H1 (cell line): ENCODE measurements around the gene ENPP3. TPM values are rescaled to one million over a fixed set of nuclear protein-coding genes. Genes with fewer than 3 reads are reported as not detected.

ENCODE experiments used
- CTCF ChIA-PET: fragments of 300-600 bp; sonication (Branson Sonifier 250); formaldehyde crosslinking; loops from one replicate; lab custom pipeline; 2021; ENCODE audit not compliant: partially characterized antibody; lab: Charles Lee
- POLR2A ChIA-PET: fragments of 300-600 bp; sonication (Branson Sonifier 250); formaldehyde crosslinking; loops from one replicate; lab custom pipeline; 2021; ENCODE audit warnings: inconsistent platforms; ENCODE audit not compliant: partially characterized antibody; lab: Charles Lee
- DNase-seq, 2 experiments: peaks; one replicate each; pipeline versions ENCODE4 v3.0.0 to v3.0.0-alpha.2; 2010 to 2022; ENCODE audit warnings: low spot score in 2 of 2, low read depth in 1 of 2, mixed read lengths in 1 of 2
- FAIRE-seq: peaks from 2 replicates; lab custom pipeline; 2011; peaks lifted over from hg19 to GRCh38; lab: Jason Lieb, UNC
- H2AFZ ChIP-seq: 2 replicates; pipeline ENCODE4 v1.8.1; 2012; ENCODE audit warnings: low read length, inconsistent platforms
- H2AK5ac ChIP-seq: 2 replicates; pipeline ENCODE4 v1.6.1; 2013; ENCODE audit warnings: low read depth, low read length
- H2BK120ac ChIP-seq: replicated peaks from 2 replicates; pipeline ENCODE3; 2013; ENCODE audit warnings: low read depth, low read length, inconsistent platforms
- H2BK12ac ChIP-seq: 2 replicates; pipeline ENCODE4 v1.6.1; 2013; ENCODE audit warnings: low read depth, low read length
- H2BK15ac ChIP-seq: 2 replicates; pipeline ENCODE4 v1.6.1; 2013; ENCODE audit warnings: low read length
- H2BK20ac ChIP-seq: 2 replicates; pipeline ENCODE4 v1.6.1; 2013; ENCODE audit warnings: low read length
- H2BK5ac ChIP-seq: 2 replicates; pipeline ENCODE4 v1.6.1; 2013; ENCODE audit warnings: low read depth, low read length
- H3K14ac ChIP-seq: 2 replicates; pipeline ENCODE4 v1.6.1; 2013; ENCODE audit warnings: inconsistent platforms; ENCODE audit not compliant: insufficient read length
- H3K18ac ChIP-seq: 2 replicates; pipeline ENCODE4 v1.6.1; 2013; ENCODE audit warnings: low read length; ENCODE audit errors: extremely low read depth
- H3K23ac ChIP-seq: 2 replicates; pipeline ENCODE4 v1.6.1; 2013; ENCODE audit warnings: inconsistent platforms; ENCODE audit not compliant: insufficient read length
- H3K23me2 ChIP-seq: 2 replicates; pipeline ENCODE4 v1.6.1; 2013; ENCODE audit warnings: low read depth, low read length
- H3K27ac ChIP-seq: 2 replicates; pipeline ENCODE4 v1.6.1; 2011; ENCODE audit warnings: low read depth, low read length, inconsistent platforms
- H3K27me3 ChIP-seq, 4 experiments: replicated peaks in 1 of 4; 1 replicate in 1 of 4; 2 replicates in 3 of 4; pipeline versions ENCODE4 v1.6.1 to v1.8.1; 2011 to 2013; ENCODE audit warnings: low read length in 3 of 4, mild to moderate bottlenecking in 3 of 4, inconsistent platforms in 2 of 4, mixed read lengths in 2 of 4, moderate library complexity in 1 of 4; ENCODE audit not compliant: control insufficient read depth in 3 of 4, insufficient read depth in 3 of 4; ENCODE audit errors: extremely low read depth in 1 of 4
- H3K36me3 ChIP-seq, 4 experiments: 2 replicates each; pipeline versions ENCODE4 v1.6.1 to v1.8.1; 2011 to 2013; ENCODE audit warnings: mild to moderate bottlenecking in 4 of 4, low read length in 3 of 4, moderate library complexity in 2 of 4, control low read depth in 1 of 4, inconsistent platforms in 1 of 4; ENCODE audit not compliant: insufficient read depth in 4 of 4, control insufficient read depth in 2 of 4
- H3K4ac ChIP-seq: replicated peaks from 2 replicates; pipeline ENCODE3; 2013; ENCODE audit warnings: low read length, low read depth, mixed read lengths, inconsistent platforms; ENCODE audit not compliant: insufficient read length
- H3K4me1 ChIP-seq, 4 experiments: replicated peaks in 1 of 4; 1 replicate in 1 of 4; 2 replicates in 3 of 4; pipeline versions ENCODE4 v1.6.1 to v1.8.1; 2011 to 2013; ENCODE audit warnings: low read length in 3 of 4, inconsistent platforms in 2 of 4, mixed read lengths in 1 of 4; ENCODE audit not compliant: insufficient read depth in 4 of 4, control insufficient read depth in 3 of 4
- H3K4me2 ChIP-seq, 2 experiments: 2 replicates each; pipeline versions ENCODE4 v1.6.1 to v1.8.1; 2011 to 2013; ENCODE audit warnings: low read depth in 2 of 2, low read length in 2 of 2, control low read depth in 1 of 2, inconsistent platforms in 1 of 2, mild to moderate bottlenecking in 1 of 2; ENCODE audit not compliant: insufficient read depth in 1 of 2
- H3K4me3 ChIP-seq, 4 experiments: fragments of 200-600, 300-600 bp in 1 of 4; sonication (generic), shearing (Covaris generic), sonication (Bioruptor Twin) in 1 of 4; 2 replicates each; pipeline versions ENCODE4 v1.5.1 to v1.8.1; 2011 to 2016; ENCODE audit warnings: low read length in 4 of 4, low read depth in 3 of 4, control low read depth in 2 of 4, inconsistent platforms in 2 of 4, mild to moderate bottlenecking in 2 of 4, mixed read lengths in 1 of 4, moderate library complexity in 1 of 4; ENCODE audit not compliant: insufficient read depth in 2 of 4; ENCODE audit errors: extremely low read depth in 1 of 4
- H3K56ac ChIP-seq: replicated peaks from 2 replicates; pipeline ENCODE3; 2013; ENCODE audit warnings: low read depth, mild to moderate bottlenecking, mixed read lengths, low read length, inconsistent platforms; ENCODE audit not compliant: insufficient read length
- H3K79me1 ChIP-seq: 2 replicates; pipeline ENCODE4 v1.6.1; 2013; ENCODE audit warnings: low read depth, low read length, control low read depth
- H3K79me2 ChIP-seq, 2 experiments: 2 replicates each; pipeline versions ENCODE4 v1.6.1 to v1.8.1; 2012 to 2013; ENCODE audit warnings: low read length in 2 of 2, mild to moderate bottlenecking in 2 of 2, inconsistent platforms in 1 of 2; ENCODE audit not compliant: insufficient read depth in 2 of 2, control insufficient read depth in 1 of 2
- H3K9ac ChIP-seq, 4 experiments: replicated peaks in 1 of 4; 1 replicate in 1 of 4; 2 replicates in 3 of 4; pipeline versions ENCODE4 v1.6.1 to v1.8.1; 2011 to 2013; ENCODE audit warnings: low read depth in 3 of 4, low read length in 3 of 4, control low read depth in 2 of 4, mild to moderate bottlenecking in 2 of 4, moderate library complexity in 2 of 4, inconsistent platforms in 1 of 4; ENCODE audit errors: extremely low read depth in 1 of 4
- H3K9me3 ChIP-seq, 2 experiments: 2 replicates each; pipeline versions ENCODE4 v1.6.1 to v1.8.1; 2012 to 2013; ENCODE audit warnings: mild to moderate bottlenecking in 2 of 2, moderate library complexity in 2 of 2, control low read depth in 1 of 2, inconsistent platforms in 1 of 2, low read depth in 1 of 2, low read length in 1 of 2, mixed read lengths in 1 of 2; ENCODE audit not compliant: insufficient read depth in 2 of 2
- H4K20me1 ChIP-seq, 2 experiments: replicated peaks in 1 of 2; 2 replicates each; pipeline versions ENCODE3 to v1.8.1; 2011 to 2013; ENCODE audit warnings: inconsistent platforms in 2 of 2, low read length in 2 of 2, mild to moderate bottlenecking in 1 of 2; ENCODE audit not compliant: insufficient read depth in 2 of 2, control insufficient read depth in 1 of 2
- H4K5ac ChIP-seq: 2 replicates; pipeline ENCODE4 v1.6.1; 2013; ENCODE audit warnings: low read length, low read depth, mixed read lengths, inconsistent platforms; ENCODE audit not compliant: insufficient read length
- H4K8ac ChIP-seq: 2 replicates; pipeline ENCODE4 v1.8.0; 2013; ENCODE audit warnings: mild to moderate bottlenecking, moderate library complexity, low read length, inconsistent platforms; ENCODE audit not compliant: insufficient read depth; ENCODE audit errors: extremely low read depth
- H4K91ac ChIP-seq: replicated peaks from 2 replicates; pipeline ENCODE3; 2013; ENCODE audit warnings: low read length, mixed read lengths, inconsistent platforms; ENCODE audit not compliant: insufficient read length
- ASH2L ChIP-seq: fragments of 200-600, 300-600 bp; sonication (generic); IDR thresholded peaks from one replicate; pipeline ENCODE4 v1.7.1; 2017; ENCODE audit warnings: low read length
- BCL11A ChIP-seq, 2 experiments: IDR thresholded peaks; one replicate each; pipeline ENCODE4 v1.6.1; 2011; ENCODE audit warnings: low read depth in 2 of 2, low read length in 2 of 2, mild to moderate bottlenecking in 2 of 2
- CBX5 ChIP-seq: fragments of 300-800, 300-1000 bp; sonication (generic); IDR thresholded peaks from 2 replicates; pipeline ENCODE4 v1.7.1; 2016; ENCODE audit warnings: antibody characterized with exemption, low read length, low read depth
- CREB1 ChIP-seq: IDR thresholded peaks from 2 replicates; pipeline ENCODE4 v1.6.1; 2012; ENCODE audit warnings: inconsistent platforms
- HDAC2 ChIP-seq, 2 experiments: fragments of 300-600 bp in 1 of 2; sonication (generic) in 1 of 2; IDR thresholded peaks; 2 replicates each; pipeline ENCODE4 v1.6.1; 2011 to 2012; ENCODE audit warnings: low read depth in 2 of 2, low read length in 2 of 2, mild to moderate bottlenecking in 2 of 2, moderate library complexity in 2 of 2, borderline replicate concordance in 1 of 2, inconsistent platforms in 1 of 2
- JUND ChIP-seq: IDR thresholded peaks from 2 replicates; pipeline ENCODE4 v1.6.1; 2011; ENCODE audit warnings: mild to moderate bottlenecking, improper control_type of control experiment, low read length
- NRF1 ChIP-seq: IDR thresholded peaks from 2 replicates; pipeline ENCODE4 v1.6.1; 2011; ENCODE audit warnings: mild to moderate bottlenecking, low read depth, low read length, improper control_type of control experiment
- POLR2AphosphoS5 ChIP-seq: IDR thresholded peaks from 2 replicates; pipeline ENCODE4 v1.6.1; 2011; ENCODE audit warnings: low read depth, low read length
- POU5F1 ChIP-seq: IDR thresholded peaks from 2 replicates; pipeline ENCODE4 v1.6.1; 2011; ENCODE audit warnings: low read depth, mild to moderate bottlenecking, low read length, moderate library complexity
- SIRT6 ChIP-seq: IDR thresholded peaks from one replicate; pipeline ENCODE4 v1.7.1; 2012; ENCODE audit warnings: low read length, inconsistent platforms
- SRF ChIP-seq: IDR thresholded peaks from 2 replicates; pipeline ENCODE4 v1.6.1; 2011; ENCODE audit warnings: mild to moderate bottlenecking, low read depth, low read length, moderate library complexity
- TAF7 ChIP-seq: optimal IDR thresholded peaks from 2 replicates; pipeline ENCODE3; 2011; ENCODE audit warnings: low read depth, mild to moderate bottlenecking, inconsistent platforms, low read length, moderate library complexity, borderline replicate concordance
- TEAD4 ChIP-seq: IDR thresholded peaks from 2 replicates; pipeline ENCODE4 v1.6.1; 2012; ENCODE audit warnings: low read depth, low read length, inconsistent platforms, mixed read lengths
- WGBS, 2 experiments: shearing (Covaris generic) in 1 of 2; methylation state at CpG; one replicate each; pipeline versions ENCODE4 v1.1.6 to v1.1.7; 2013 to 2015; ENCODE audit warnings: low lambda C conversion rate in 2 of 2, mixed read lengths in 2 of 2, inconsistent platforms in 1 of 2, low coverage in 1 of 2, missing lambda C conversion rate in 1 of 2; ENCODE audit not compliant: insufficient replicate concordance in 2 of 2, insufficient coverage in 1 of 2, insufficient read length in 1 of 2; ENCODE audit errors: extremely low coverage in 1 of 2, missing lambda C conversion rate in 1 of 2; 5-methylcytosine and 5-hydroxymethylcytosine counted together
- polyA plus RNA-seq, 7 experiments: library from polyadenylated mRNA; depleted of rRNA in 3 of 7; stranded (reverse) in 5 of 7; unstranded in 2 of 7; fragments of >200 nt in 5 of 7; fragments of 200-250 nt in 2 of 7; gene quantifications; 1 replicate in 5 of 7; 2 replicates in 1 of 7; 4 replicates in 1 of 7; pipeline versions ENCODE4 v1.2.1 to v1.2.3, GENCODE V29; 2011 to 2013; ENCODE audit warnings: missing spikeins in 2 of 7, mixed read lengths in 2 of 7
- total RNA-seq: library from RNA; stranded (reverse); fragmentation: NEBNext Ultra II Directional; extraction: Animal tissue kit (Norgen Biotek cat#: 25700); gene quantifications from 2 replicates; pipeline ENCODE4 v1.2.1, GENCODE V29; 2021

The ENPP3 gene
- total and polyA plus RNA-seq, 2 of the 8 experiments (the other 6 are each of a cell fraction or from before 2014, with no cell fraction given) = 0.11 TPM; not detected in 1

DNA sequence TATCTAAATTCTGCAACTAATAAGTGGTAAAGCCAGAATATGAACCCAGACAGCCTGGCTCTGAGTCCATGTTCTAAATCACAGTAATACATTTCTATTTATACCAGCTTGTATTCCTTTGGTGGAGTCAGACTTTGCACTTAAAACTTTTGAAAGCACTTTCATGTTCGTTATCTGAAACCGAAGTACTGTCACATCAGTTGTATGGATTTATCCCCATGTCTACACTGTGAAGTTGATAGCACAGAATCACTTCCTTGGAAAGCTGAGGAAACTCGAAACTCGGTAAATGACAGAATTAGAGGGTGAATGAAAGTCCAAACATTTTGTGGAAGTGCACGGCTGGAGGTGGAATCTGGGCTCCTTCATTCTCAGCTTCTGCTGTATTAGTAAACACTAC, 102.0 kb downstream of the ENPP3 start:
- H3K27ac ChIP-seq = no peak overlapping the region
- TF ChIP-seq HDAC2 (IDR thresholded peaks at IDR 0.05; ENCODE audit: borderline replicate concordance in 1 of 2, low read depth in 2 of 2, low read length in 2 of 2) (no peak), CREB1 (no peak), ASH2L (no peak), TEAD4 (no peak), POLR2AphosphoS5 (no peak), SRF (no peak), SIRT6 (no peak), BCL11A (IDR thresholded peaks at IDR 0.05; ENCODE audit: low read depth in 2 of 2, low read length in 2 of 2) (no peak), POU5F1 (no peak), JUND (no peak), NRF1 (no peak), TAF7 (no peak), CBX5 (no peak)
- H4K20me1 ChIP-seq = no peaks in the 10 kb centered on the region
- CTCF ChIA-PET = interaction anchor here (1.3 to 1.5 kb wide), 2 partner anchors 9 to 43 kb away, joined by 4 to 5 read pairs; no protein-coding TSS in a partner anchor
- no peaks in the 10 kb centered on the region for H3K27me3 ChIP-seq
- no peaks in the 10 kb centered on the region; a peak in 1 of 7 replicates for H3K4me1 ChIP-seq
- H3K56ac ChIP-seq = no peak overlapping the region
- no peak overlapping the region for H4K91ac ChIP-seq
- no peaks in the 10 kb centered on the region for H3K9me3 ChIP-seq
- H2AFZ ChIP-seq = no peak overlapping the region
- H4K8ac ChIP-seq = no peak overlapping the region
- H4K5ac ChIP-seq = no peak overlapping the region
- H2BK12ac ChIP-seq = no peak overlapping the region
- no peaks in the 10 kb centered on the region for H3K79me2 ChIP-seq
- H3K9ac ChIP-seq = no peak overlapping the region
- no peak overlapping the region for H3K4ac ChIP-seq
- H3K79me1 ChIP-seq = no peaks in the 10 kb centered on the region
- no peak overlapping the region for H2BK20ac ChIP-seq
- no peak overlapping the region for H3K14ac ChIP-seq
- WGBS, 2 experiments = 89% methylated on average over 5 of the region's 5 CpGs; no CpG with 5 or more reads in 1 of the 2 experiments
- no peaks in the 10 kb centered on the region for H3K36me3 ChIP-seq
- H2BK5ac ChIP-seq = no peak overlapping the region
- H3K18ac ChIP-seq = no peak overlapping the region
- no peak overlapping the region for H2AK5ac ChIP-seq
- no peak overlapping the region for H3K4me3 ChIP-seq
- no peak overlapping the region for H3K4me2 ChIP-seq
- no peak overlapping the region for H2BK120ac ChIP-seq
- H3K23me2 ChIP-seq = no peaks in the 10 kb centered on the region; the same call in 1 of the 2 replicates
- DNase-seq = no peak
- no peak overlapping the region for H2BK15ac ChIP-seq
- POLR2A ChIA-PET = interaction anchor here (0.6 kb wide), 1 partner anchor 51 kb away, joined by 3 read pairs; no protein-coding TSS in a partner anchor
- no peak overlapping the region for H3K23ac ChIP-seq
- no peak for FAIRE-seq
